DMS153 treated with DMSO at 0.1 percent for 48 hours (cell line): Measurements from ENCODE around the gene TEDC2.
"Not testable (repeated sequence)": the region's sequence is repeated elsewhere in the genome, so short reads cannot be mapped to it uniquely, and the experiment has no call there.

ENCODE experiments used
- DNase-seq: peaks from one replicate; lab custom pipeline; 2025; ENCODE audit not compliant: unreplicated experiment; lab: John Stamatoyannopoulos, UW

Gene TEDC2

GRCh38 chr16:2437032-2437790 is 22.7 kb upstream of the TEDC2 start:
- DNase-seq, result no peak

DNA sequence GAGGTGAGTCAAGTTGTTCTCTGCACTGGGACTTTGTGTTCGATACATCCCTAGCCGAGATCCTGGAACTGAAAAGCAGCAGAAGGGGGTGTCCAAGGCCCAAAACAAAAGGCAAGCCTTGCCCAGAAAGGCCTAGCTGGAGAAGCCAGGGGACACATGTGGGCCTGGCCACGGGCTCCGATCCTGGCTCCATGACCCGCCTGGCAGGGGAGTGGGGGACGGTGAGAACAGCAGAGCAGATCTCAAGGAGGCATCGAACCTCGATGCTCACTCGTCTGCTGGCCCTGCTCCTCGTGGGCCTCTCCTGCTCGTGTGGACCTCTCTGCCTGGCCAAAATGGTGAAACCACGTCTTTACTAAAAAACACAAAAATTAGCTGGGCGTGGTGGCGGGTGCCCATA is 21.8 kb upstream of the TEDC2 start:
- no peak for DNase-seq

DNA sequence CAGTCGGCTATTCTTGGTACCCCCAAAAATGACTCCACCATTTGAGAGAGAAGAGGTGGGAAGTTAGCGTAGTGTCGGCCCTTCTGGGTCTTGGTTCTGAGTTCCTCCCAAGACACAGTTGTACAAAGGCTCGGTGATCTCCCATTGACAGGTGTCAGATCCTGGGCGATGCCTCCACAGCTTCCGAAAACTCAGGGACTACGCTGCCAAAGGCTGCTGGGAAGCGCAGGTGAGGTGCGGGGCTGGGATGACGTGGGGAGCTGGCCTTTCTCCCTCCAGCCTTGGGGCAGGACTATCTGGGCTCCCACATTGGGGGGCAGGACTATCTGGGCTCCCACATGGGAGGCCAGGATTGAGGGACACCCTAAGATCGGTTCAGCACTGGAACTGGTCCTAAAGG is 20.3 kb upstream of the TEDC2 start:
- DNase-seq, result no peak

DNA sequence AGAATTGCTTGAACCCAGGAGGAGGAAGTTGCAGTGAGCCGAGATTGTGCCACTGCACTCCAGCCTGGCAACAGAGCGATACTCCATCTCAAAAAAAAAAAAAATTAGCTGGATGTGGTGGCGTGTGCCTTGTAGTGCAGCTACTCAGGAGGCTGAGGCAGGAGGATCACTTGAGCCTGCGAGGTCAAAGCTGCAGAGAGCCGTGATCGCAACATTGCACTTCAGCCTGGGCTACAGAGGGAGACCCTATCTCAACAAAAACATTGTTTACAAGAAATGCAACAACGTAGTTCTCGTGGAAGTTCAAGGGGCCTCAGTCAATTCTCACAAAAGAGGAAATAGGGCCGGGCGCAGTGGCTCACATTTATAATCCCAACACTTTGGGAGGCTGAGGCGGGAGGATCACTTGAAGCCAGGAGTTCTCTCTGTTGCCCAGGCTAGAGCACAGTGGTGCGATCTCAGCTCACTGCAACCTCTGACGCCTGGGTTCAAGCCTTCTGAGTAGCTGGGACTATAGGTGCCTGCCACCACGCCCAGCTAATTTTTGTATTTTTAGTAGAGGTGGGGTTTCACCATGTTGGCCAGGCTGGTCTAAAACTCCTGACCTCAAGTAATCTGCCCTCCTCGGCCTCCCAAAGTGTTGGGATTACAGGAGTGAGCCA is 18.6 kb upstream of the TEDC2 start:
- not testable (repeated sequence) for DNase-seq

- no peak for DNase-seq
Observed at GRCh38 chr16:2443555-2443954, 16.4 kb upstream of the TEDC2 start.

DNA sequence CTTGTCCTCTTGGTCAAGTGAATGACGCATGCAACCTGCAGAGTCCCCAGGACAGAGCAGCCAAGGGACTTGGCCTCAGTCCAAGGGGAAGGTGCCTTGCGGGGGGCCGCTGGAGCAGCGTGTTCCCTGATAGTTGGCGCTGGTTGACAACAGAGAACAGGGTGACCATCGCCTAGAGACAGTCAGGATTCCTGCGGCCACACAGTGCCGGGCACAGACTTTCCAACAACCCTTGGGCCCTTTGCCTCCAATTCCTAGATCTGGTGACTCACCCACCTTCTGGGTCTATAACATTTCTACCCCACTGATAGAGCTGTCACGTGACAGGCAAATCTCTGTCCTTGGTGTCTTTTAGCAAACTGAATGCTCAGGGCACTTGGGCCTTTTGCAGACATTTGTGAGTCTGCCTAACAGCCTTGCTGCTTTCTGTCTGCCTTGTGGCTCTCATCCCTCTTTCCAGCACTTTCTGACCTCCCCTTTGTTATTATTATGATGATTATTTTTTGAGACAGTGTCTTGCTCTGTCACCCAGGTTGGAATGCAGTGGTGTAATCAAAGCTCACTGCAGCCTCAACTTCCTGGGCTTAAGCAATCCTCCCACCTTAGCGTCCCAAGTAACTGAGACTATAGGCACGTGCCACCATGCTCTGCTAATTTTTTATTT is 11.9 kb upstream of the TEDC2 start:
- no peak for DNase-seq

GRCh38 chr16:2449118-2449517 is 10.8 kb upstream of the TEDC2 start:
- DNase-seq, result no peak

DNA sequence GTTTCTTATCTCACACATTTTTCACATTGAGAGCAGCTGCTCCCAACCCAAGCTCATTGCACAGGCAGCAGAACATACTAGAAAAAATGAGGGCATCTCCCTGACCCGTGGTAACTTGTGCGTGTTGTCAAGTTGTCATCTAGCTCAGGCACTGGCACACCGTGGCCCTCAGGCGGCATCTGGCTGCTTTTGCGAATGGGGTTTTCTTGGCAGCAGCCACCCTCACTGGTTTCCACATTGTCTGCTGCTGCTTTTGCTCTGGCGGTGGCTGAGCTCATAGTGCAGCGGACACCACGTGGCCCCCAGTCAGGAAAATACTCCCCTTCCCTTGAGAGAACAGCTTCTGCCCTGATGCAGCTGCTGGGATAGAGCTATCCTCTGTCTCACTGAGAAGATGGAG is 9.4 kb upstream of the TEDC2 start:
- no peak for DNase-seq

DNA sequence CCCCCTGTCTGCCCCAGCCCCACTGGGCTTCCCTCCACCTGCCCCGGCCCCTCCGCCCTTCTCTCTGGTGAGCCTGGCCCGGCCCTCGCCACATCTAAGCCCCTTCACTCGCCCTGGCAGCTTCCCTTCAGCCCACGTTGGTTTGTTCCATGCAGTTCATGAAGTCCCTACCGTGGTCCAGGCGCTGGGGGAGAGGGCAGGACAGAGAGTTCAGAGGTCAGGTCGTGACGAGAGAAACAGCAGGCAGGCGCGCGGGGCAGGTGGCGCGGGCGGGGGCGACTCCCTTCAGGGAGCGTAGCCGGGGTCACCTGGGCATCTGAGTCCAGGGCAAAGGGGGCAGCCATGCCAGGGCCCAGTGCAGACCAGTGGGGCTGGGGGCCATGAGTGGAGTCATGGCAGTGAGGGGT is 8.9 kb upstream of the TEDC2 start:
- no peak for DNase-seq

- no peak for DNase-seq
Observed at GRCh38 chr16:2451851-2452320, 8.0 kb upstream of the TEDC2 start.

GRCh38 chr16:2452650-2453049 is 7.3 kb upstream of the TEDC2 start:
- DNase-seq, result no peak

DNA sequence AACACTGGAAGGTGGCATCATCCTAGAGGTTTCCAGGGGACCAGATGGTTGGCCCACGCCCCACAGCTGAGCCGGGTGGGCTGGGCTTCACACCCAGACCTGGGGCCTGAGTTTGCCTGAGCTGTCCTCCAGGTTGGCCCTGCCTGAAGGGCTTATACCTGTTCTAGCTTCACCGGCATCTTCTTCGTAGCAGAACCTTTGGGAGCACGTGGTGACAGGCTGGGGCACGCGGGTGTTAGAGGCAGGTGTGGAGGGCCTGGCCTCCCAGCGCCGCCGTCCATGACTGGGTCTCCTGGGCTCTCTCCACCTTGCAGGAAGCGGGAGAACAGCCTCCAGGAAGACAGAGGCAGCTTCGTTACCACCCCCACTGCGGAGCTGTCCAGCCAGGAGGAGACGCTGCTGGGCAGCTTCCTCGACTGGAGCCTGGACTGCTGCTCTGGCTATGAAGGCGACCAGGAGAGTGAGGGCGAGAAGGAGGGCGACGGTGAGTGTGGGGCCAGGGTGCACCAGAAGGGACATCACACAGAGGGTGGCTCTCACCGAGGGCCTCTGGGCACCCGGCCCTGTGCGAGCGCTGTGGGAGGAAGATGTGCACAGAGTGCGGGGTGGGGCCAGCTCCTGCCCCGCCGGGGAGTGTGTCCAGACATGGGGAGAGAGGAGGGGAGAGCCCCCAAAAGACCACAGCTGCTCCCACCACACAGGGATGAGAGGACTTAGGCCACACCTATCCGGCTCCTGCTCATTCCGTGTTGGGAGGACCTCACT is 4.6 kb upstream of the TEDC2 start:
- DNase-seq, result no peak

GRCh38 chr16:2456551-2457153 is 3.3 kb upstream of the TEDC2 start:
- DNase-seq, result no peak

DNA sequence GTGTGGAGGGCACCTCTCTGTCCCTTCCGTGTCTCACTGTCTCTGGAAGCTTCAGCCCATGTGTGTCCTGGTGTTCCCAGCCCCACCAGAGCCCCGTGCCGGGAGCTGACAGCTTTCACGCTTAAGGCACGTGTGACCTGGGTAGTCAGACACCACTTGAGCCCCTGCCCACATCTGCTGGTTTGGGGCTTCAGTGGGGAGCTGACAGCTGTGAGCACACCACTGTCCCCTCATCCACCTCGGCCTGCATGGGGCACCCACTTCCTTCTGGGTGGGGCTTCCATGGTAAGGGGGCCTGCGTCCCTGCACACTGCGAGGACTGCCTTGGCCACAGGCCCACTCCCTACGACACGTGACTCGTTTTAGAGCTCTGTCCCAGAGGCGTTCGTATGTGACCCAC is 2.6 kb upstream of the TEDC2 start:
- DNase-seq, result no peak

DNA sequence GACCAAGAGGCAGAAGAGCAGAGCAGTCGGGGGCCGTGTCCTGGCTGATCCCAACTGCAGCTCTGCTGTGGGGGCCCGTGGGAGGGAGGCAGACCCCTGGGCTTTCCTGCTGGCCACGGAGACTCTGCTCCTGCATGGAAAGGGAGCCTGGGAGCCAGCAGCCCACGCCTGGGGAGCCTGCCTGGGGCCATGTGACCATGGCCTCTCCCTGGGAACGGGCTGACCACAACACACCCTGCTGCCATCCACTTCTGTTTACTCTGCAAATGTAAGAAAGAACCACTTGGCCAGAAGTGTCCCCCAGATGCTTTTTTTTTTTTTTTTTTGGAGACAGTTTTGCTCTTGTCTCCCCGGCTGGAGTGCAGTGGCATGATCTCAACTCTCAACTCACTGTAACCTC is 2.0 kb upstream of the TEDC2 start:
- no peak for DNase-seq

GRCh38 chr16:2458887-2459646 is 842 bp upstream of the TEDC2 start:
- no peak for DNase-seq

DNA sequence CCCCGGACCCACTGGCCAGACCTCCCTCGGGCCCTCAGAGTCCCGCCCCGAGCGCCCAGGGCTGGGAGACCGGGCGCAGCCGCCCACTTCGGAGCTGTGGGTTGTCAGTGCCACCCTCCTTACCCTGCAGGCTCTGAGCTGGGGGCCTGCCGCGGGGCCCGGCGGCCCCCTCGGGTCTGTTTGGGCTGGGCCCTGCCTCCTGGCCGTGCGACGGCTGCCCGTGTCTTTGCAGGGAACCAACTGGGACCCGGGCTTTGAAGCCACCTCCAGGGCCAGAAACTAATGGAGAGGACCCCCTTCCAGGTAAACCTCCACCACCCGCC is 443 bp downstream of the TEDC2 start:
- no peak for DNase-seq

GRCh38 chr16:2460916-2461315 is 1.0 kb downstream of the TEDC2 start:
- no peak for DNase-seq

- no peak for DNase-seq
Observed at GRCh38 chr16:2462031-2462866, 2.3 kb downstream of the TEDC2 start.

- no peak for DNase-seq
Observed at GRCh38 chr16:2464333-2464732, 4.4 kb downstream of the TEDC2 start.
